Midbrain (tissue), 1 donor: ENCODE data around the gene WDR31.
"Not testable (repeated sequence)": the region's sequence is repeated elsewhere in the genome, so short reads cannot be mapped to it uniquely, and the experiment has no call there.

Source experiments
- DNase-seq: peaks from one replicate; lab custom pipeline; 2025; lab: John Stamatoyannopoulos, UW

The WDR31 gene

GRCh38 chr9:113296247-113296646, 43.8 kb downstream of the WDR31 start:
- DNase-seq, result not testable (repeated sequence)

- no peak for DNase-seq
These were observed 46.7 kb downstream of the WDR31 start for GRCh38 chr9:113293285-113293878.

- no peak for DNase-seq
These were observed 49.9 kb downstream of the WDR31 start for GRCh38 chr9:113290052-113290607.

- DNase-seq, result no peak
These were observed 51.0 kb downstream of the WDR31 start for GRCh38 chr9:113289091-113289490.

- DNase-seq, result no peak
These were observed 58.7 kb downstream of the WDR31 start for GRCh38 chr9:113281356-113281755.

- no peak for DNase-seq
These were observed 61.2 kb downstream of the WDR31 start for GRCh38 chr9:113278840-113279239.

GRCh38 chr9:113275157-113276131, 64.6 kb downstream of the WDR31 start, which contains the start of the genes CDC26 and PRPF4:
CDC26 (minus strand) TSS chr9:113275572; CDS start chr9:113272507, 3,065 bp downstream.
PRPF4 (plus strand) TSS chr9:113275658; CDS start chr9:113275744, 86 bp downstream.
- DNase-seq, result peak; percentile 99

GRCh38 chr9:113274474-113275156, 65.5 kb downstream of the WDR31 start:
- peak; percentile 70 for DNase-seq

GRCh38 chr9:113269871-113270270, 70.2 kb downstream of the WDR31 start:
- DNase-seq, result no peak

GRCh38 chr9:113269355-113269754, 70.7 kb downstream of the WDR31 start:
- no peak for DNase-seq

GRCh38 chr9:113267911-113268566, 72.0 kb downstream of the WDR31 start:
- DNase-seq, result no peak

- no peak for DNase-seq
These were observed 73.9 kb downstream of the WDR31 start for GRCh38 chr9:113266174-113266573.
